OCI-LY1 (cell line): ENCODE measurements around the gene HPS3.

Source experiments
- H2AFZ ChIP-seq: fragments of 200-600 bp; sonication (generic), shearing (Covaris generic); 2 replicates; pipeline ENCODE4 v1.6.0; 2014; ENCODE audit warnings: antibody characterized with exemption, mild to moderate bottlenecking, low read length
- H3F3A ChIP-seq: fragments of 200-600 bp; sonication (generic), shearing (Covaris generic); 2 replicates; pipeline ENCODE4 v1.6.0; 2014; ENCODE audit warnings: mild to moderate bottlenecking, antibody characterized with exemption, low read length, moderate library complexity; ENCODE audit not compliant: insufficient read depth
- H3K27ac ChIP-seq: fragments of 200-600 bp; sonication (generic); 2 replicates; pipeline ENCODE4 v1.5.1; 2014; ENCODE audit warnings: low read length, mixed run types, mild to moderate bottlenecking, low read depth; ENCODE audit not compliant: poor library complexity, severe bottlenecking
- H3K27me3 ChIP-seq: fragments of 200-600 bp; sonication (generic); 2 replicates; pipeline ENCODE4 v1.6.0; 2014; ENCODE audit warnings: antibody characterized with exemption, mild to moderate bottlenecking, low read length, moderate library complexity; ENCODE audit not compliant: insufficient read depth
- H3K36me3 ChIP-seq: fragments of 200-600 bp; sonication (generic); 2 replicates; pipeline ENCODE4 v1.6.1; 2014; ENCODE audit warnings: mild to moderate bottlenecking, antibody characterized with exemption, low read length, moderate library complexity, mixed read lengths; ENCODE audit not compliant: insufficient read depth
- H3K4me1 ChIP-seq: fragments of 200-600 bp; sonication (generic); 2 replicates; pipeline ENCODE4 v1.5.1; 2014; ENCODE audit warnings: mild to moderate bottlenecking, low read length, moderate library complexity; ENCODE audit not compliant: insufficient read depth, severe bottlenecking
- H3K4me2 ChIP-seq: fragments of 200-600 bp; sonication (generic), shearing (Covaris generic); 2 replicates; pipeline ENCODE4 v1.6.1; 2014; ENCODE audit warnings: low read length
- H3K4me3 ChIP-seq: fragments of 200-600 bp; sonication (generic); 2 replicates; pipeline ENCODE4 v1.5.1; 2014; ENCODE audit warnings: low read length, low read depth, mild to moderate bottlenecking, mixed read lengths; ENCODE audit not compliant: poor library complexity, severe bottlenecking
- H3K79me2 ChIP-seq: fragments of 200-600 bp; shearing (Covaris generic); 2 replicates; pipeline ENCODE4 v1.6.1; 2016; ENCODE audit warnings: mixed run types, low read length, mixed read lengths; ENCODE audit not compliant: insufficient read depth
- H3K9ac ChIP-seq: fragments of 200-600 bp; sonication (generic), shearing (Covaris generic); 2 replicates; pipeline ENCODE4 v1.6.1; 2014; ENCODE audit warnings: mild to moderate bottlenecking, low read length, mixed read lengths
- H3K9me2 ChIP-seq: fragments of 200-600 bp; sonication (generic), shearing (Covaris generic); 2 replicates; pipeline ENCODE4 v1.6.1; 2014; ENCODE audit warnings: low read depth, mild to moderate bottlenecking, low read length, mixed read lengths
- H3K9me3 ChIP-seq: fragments of 200-600 bp; shearing (Covaris generic); 2 replicates; pipeline ENCODE4 v1.6.1; 2014; ENCODE audit warnings: low read length, mixed read lengths
- H4K20me1 ChIP-seq: fragments of 200-600 bp; sonication (generic), shearing (Covaris generic); 2 replicates; pipeline ENCODE4 v1.6.0; 2016; ENCODE audit warnings: mild to moderate bottlenecking, low read length; ENCODE audit not compliant: insufficient read depth
- EZH2 ChIP-seq: fragments of 200-600 bp; sonication (generic), shearing (Covaris generic); IDR thresholded peaks from 2 replicates; pipeline ENCODE4 v1.8.0; 2017; ENCODE audit warnings: borderline replicate concordance, mixed run types, mild to moderate bottlenecking, antibody characterized with exemption, low read length, moderate library complexity, mixed read lengths
- TF ChIP-seq, protein P1 (sequence below): fragments of 200-600 bp; sonication (generic), shearing (Covaris generic); IDR thresholded peaks from 2 replicates; pipeline ENCODE4 v1.5.1; 2017; ENCODE audit warnings: mild to moderate bottlenecking, antibody characterized with exemption, low read length, moderate library complexity, mixed read lengths

HPS3 gene

DNA sequence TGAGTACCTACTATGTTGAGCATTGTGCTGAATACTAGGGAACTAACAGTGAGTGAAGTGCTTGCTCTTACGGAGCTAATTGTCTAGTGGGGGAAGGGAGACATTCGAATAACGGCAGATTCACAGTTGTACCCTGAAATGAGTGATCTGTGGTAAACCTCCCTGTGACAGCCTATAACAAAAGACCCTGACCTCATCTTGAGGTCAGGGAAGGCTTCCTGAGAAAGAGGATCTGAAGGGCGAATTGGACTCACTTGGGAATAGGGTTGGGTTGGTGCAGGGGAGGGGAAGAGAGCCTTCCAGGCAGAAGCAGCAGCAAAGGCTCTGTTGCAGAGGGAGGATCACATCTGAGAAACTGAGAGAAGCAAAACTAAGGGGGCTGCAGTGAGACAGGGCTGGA, 13.2 kb downstream of the HPS3 start:
- no peaks in the 10 kb centered on the region for H4K20me1 ChIP-seq
- no peak overlapping the region for H3K4me3 ChIP-seq
- H3K27ac ChIP-seq = no peak overlapping the region
- no peaks in the 10 kb centered on the region for H3K9me2 ChIP-seq
- H3K9ac ChIP-seq = no peak overlapping the region
- no peaks in the 10 kb centered on the region for H3K27me3 ChIP-seq
- no peaks in the 10 kb centered on the region for H3K79me2 ChIP-seq
- no peak overlapping the region for H3K4me2 ChIP-seq
- TF ChIP-seq EZH2 = no peak
- TF ChIP-seq, protein P1, sequence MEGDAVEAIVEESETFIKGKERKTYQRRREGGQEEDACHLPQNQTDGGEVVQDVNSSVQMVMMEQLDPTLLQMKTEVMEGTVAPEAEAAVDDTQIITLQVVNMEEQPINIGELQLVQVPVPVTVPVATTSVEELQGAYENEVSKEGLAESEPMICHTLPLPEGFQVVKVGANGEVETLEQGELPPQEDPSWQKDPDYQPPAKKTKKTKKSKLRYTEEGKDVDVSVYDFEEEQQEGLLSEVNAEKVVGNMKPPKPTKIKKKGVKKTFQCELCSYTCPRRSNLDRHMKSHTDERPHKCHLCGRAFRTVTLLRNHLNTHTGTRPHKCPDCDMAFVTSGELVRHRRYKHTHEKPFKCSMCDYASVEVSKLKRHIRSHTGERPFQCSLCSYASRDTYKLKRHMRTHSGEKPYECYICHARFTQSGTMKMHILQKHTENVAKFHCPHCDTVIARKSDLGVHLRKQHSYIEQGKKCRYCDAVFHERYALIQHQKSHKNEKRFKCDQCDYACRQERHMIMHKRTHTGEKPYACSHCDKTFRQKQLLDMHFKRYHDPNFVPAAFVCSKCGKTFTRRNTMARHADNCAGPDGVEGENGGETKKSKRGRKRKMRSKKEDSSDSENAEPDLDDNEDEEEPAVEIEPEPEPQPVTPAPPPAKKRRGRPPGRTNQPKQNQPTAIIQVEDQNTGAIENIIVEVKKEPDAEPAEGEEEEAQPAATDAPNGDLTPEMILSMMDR = no peak
- H3K36me3 ChIP-seq = peaks cover 43% of the 10 kb centered on the region
- H3K9me3 ChIP-seq = no peaks in the 10 kb centered on the region
- H3F3A ChIP-seq = peaks cover 2% of the 10 kb centered on the region; the same call in 1 of the 2 replicates
- H2AFZ ChIP-seq = no peak overlapping the region
- H3K4me1 ChIP-seq = peaks cover 50% of the 10 kb centered on the region

GRCh38 chr3:149145356-149145755, 15.9 kb downstream of the HPS3 start:
- Histone ChIP-seq H3K4me3 (peak overlapping the region; percentile 10), H3K4me1 (peaks cover 37% of the 10 kb centered on the region), H4K20me1 (no peaks in the 10 kb centered on the region), H3K9me2 (no peaks in the 10 kb centered on the region), H3K27ac (peak overlapping the region; percentile 88), H3K27me3 (no peaks in the 10 kb centered on the region), H3K36me3 (peaks cover 60% of the 10 kb centered on the region), H3K4me2 (peak overlapping the region; percentile 27; the same call in 1 of the 2 replicates), H3F3A (peaks cover 2% of the 10 kb centered on the region; the same call in 1 of the 2 replicates), H2AFZ (no peak overlapping the region), H3K9ac (no peak overlapping the region), H3K9me3 (no peaks in the 10 kb centered on the region), H3K79me2 (no peaks in the 10 kb centered on the region)
- TF ChIP-seq, protein P1 = no peak
- no peak for TF ChIP-seq EZH2

GRCh38 chr3:149145974-149146373, 16.5 kb downstream of the HPS3 start:
- H3K9ac ChIP-seq = peak overlapping the region; percentile 19; the same call in 1 of the 2 replicates
- TF ChIP-seq, protein P1 = no peak
- TF ChIP-seq EZH2 = no peak
- H3K4me2 ChIP-seq = peak overlapping the region; percentile 27; the same call in 1 of the 2 replicates
- peak overlapping the region; percentile 88 for H3K27ac ChIP-seq
- no peak overlapping the region for H2AFZ ChIP-seq
- H3K9me3 ChIP-seq = no peaks in the 10 kb centered on the region
- H3F3A ChIP-seq = peaks cover 2% of the 10 kb centered on the region; the same call in 1 of the 2 replicates
- no peaks in the 10 kb centered on the region for H3K9me2 ChIP-seq
- peaks cover 33% of the 10 kb centered on the region for H3K4me1 ChIP-seq
- no peak overlapping the region for H3K4me3 ChIP-seq
- no peaks in the 10 kb centered on the region for H4K20me1 ChIP-seq
- H3K79me2 ChIP-seq = no peaks in the 10 kb centered on the region
- H3K36me3 ChIP-seq = peaks cover 58% of the 10 kb centered on the region
- no peaks in the 10 kb centered on the region for H3K27me3 ChIP-seq
